C4-2B (cell line): ENCODE data around the gene DPM2.

Source experiments
- CTCF ChIP-seq: fragments of 450-650 bp; conservative IDR thresholded peaks from 2 replicates; pipeline ENCODE4 v1.5.1; 2017; ENCODE audit warnings: mild to moderate bottlenecking
- ZFX ChIP-seq: fragments of 450-650 bp; IDR thresholded peaks from 2 replicates; pipeline ENCODE4 v1.6.1; 2017

- TF ChIP-seq CTCF: no peak
- TF ChIP-seq ZFX: no peak
Measured at GRCh38 chr9:127985011-127985410, 47.4 kb upstream of the DPM2 start.
